ENCODE measurements around the gene HUNK. TPM values are rescaled to one million over a fixed set of nuclear protein-coding genes. Genes with fewer than 3 reads are reported as not detected.

HUNK gene
- total RNA-seq, 1 donor: under 0.01 TPM

DNA sequence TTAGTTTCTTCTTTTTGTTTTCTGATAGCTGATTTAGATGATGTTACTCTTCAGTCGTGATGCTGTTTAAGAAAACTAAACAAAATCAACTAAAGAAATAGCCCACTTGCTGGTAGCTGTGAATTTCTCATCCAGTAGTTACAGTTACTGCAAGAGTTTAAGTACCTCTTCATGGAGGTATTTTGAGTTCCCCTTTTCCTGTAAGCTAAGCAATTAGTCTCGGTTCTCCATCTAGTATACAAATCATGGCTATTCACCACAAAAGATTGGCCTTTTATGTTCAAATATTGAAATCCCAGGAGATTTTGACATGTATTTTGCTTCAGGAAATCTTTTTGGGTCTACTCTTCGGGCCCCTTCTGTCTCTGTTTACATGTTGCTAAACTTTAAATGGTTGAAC lies 31.1 kb downstream of the HUNK start:
- no peak overlapping the region for H3K4me3 ChIP-seq (ENCODE audit: insufficient read depth, low read length)
- no peaks in the 10 kb centered on the region for H3K27me3 ChIP-seq (ENCODE audit: insufficient read depth, low read length)
- no peak overlapping the region for H3K4me2 ChIP-seq (ENCODE audit: insufficient read depth, low read length)
- no peak overlapping the region for H2AFZ ChIP-seq (ENCODE audit: low read length)
- no peaks in the 10 kb centered on the region for H3K36me3 ChIP-seq (ENCODE audit: insufficient read depth, low read length)
- no peaks in the 10 kb centered on the region for H3K79me2 ChIP-seq (ENCODE audit: insufficient read depth, low read length)
- H4K20me1 ChIP-seq (ENCODE audit: insufficient read depth, low read length): no peaks in the 10 kb centered on the region
- no peaks in the 10 kb centered on the region for H3K9me3 ChIP-seq (ENCODE audit: low read depth, low read length)
- no peaks in the 10 kb centered on the region for H3K4me1 ChIP-seq (ENCODE audit: insufficient read depth, low read length)
- no peak overlapping the region for H3K27ac ChIP-seq (ENCODE audit: low read depth, low read length)
- DNase-seq (ENCODE audit: insufficient read length, low spot score, missing footprints): no peak
- no peak for TF ChIP-seq CTCF (IDR thresholded peaks at IDR 0.05; ENCODE audit: extremely low read depth, low read depth, low read length)

GRCh38 chr21:31905503-31906451 lies 33.0 kb downstream of the HUNK start:
- H3K36me3 ChIP-seq (ENCODE audit: insufficient read depth, low read length): no peaks in the 10 kb centered on the region
- no peaks in the 10 kb centered on the region for H3K4me1 ChIP-seq (ENCODE audit: insufficient read depth, low read length)
- no peak overlapping the region for H2AFZ ChIP-seq (ENCODE audit: low read length)
- no peak overlapping the region for H3K4me2 ChIP-seq (ENCODE audit: insufficient read depth, low read length)
- no peak for DNase-seq (ENCODE audit: insufficient read length, low spot score, missing footprints)
- H3K79me2 ChIP-seq (ENCODE audit: insufficient read depth, low read length): no peaks in the 10 kb centered on the region
- no peaks in the 10 kb centered on the region for H4K20me1 ChIP-seq (ENCODE audit: insufficient read depth, low read length)
- H3K4me3 ChIP-seq (ENCODE audit: insufficient read depth, low read length): no peak overlapping the region
- H3K27ac ChIP-seq (ENCODE audit: low read depth, low read length): no peak overlapping the region
- no peaks in the 10 kb centered on the region for H3K9me3 ChIP-seq (ENCODE audit: low read depth, low read length)
- H3K27me3 ChIP-seq (ENCODE audit: insufficient read depth, low read length): no peaks in the 10 kb centered on the region
- TF ChIP-seq CTCF (IDR thresholded peaks at IDR 0.05; ENCODE audit: extremely low read depth, low read depth, low read length): no peak

DNA sequence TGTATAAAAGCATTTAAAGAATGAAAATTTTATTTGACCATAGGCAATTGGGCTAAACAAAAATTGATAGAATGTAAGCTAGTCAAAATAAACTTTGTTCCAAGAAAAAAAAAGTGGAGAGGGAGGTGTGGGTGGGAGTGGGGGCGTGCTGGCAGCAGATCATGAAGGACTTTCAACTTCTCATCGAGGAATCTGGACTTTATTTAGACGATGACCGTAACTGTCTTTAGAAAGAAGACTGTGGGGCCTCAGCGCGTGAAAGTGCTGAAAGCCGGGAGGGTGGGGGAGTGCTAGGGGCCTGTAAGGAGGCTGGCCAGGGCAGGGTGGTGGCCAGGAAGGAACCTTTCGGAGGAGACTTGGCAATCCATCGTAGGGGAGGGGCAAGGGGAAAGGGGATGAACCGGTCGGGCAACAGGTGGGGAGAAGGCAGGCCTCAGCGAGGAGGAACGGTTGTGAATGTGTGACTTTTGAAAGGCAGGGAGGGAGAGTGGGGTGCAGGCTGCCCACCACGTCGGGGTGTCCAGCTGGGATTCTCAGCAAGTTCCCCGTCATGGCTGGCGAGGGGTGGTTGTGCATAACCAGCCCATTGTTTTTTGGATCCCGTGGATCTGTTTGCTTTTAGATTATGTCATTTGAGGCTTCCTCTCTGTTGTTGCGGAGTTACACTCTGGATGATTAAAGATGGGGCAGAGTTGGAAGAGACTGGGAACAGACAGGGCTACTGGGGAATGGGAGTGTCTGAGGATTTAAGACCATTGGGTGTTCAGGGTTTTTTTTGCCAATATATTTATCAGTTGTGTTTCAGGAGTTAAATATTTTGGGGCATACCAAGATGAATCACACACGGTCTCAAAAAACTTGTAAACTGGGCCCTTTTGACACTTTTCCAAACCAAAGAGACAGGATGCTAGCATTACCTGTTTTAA lies 35.5 kb downstream of the HUNK start:
- Histone ChIP-seq H3K4me2 (ENCODE audit: insufficient read depth, low read length) (no peak overlapping the region), H3K4me3 (ENCODE audit: insufficient read depth, low read length) (no peak overlapping the region), H3K9me3 (ENCODE audit: low read depth, low read length) (no peaks in the 10 kb centered on the region), H3K4me1 (ENCODE audit: insufficient read depth, low read length) (no peaks in the 10 kb centered on the region), H3K27me3 (ENCODE audit: insufficient read depth, low read length) (no peaks in the 10 kb centered on the region), H3K36me3 (ENCODE audit: insufficient read depth, low read length) (no peaks in the 10 kb centered on the region), H3K27ac (ENCODE audit: low read depth, low read length) (no peak overlapping the region), H2AFZ (ENCODE audit: low read length) (no peak overlapping the region), H3K79me2 (ENCODE audit: insufficient read depth, low read length) (no peaks in the 10 kb centered on the region), H4K20me1 (ENCODE audit: insufficient read depth, low read length) (no peaks in the 10 kb centered on the region)
- no peak for TF ChIP-seq CTCF (IDR thresholded peaks at IDR 0.05; ENCODE audit: extremely low read depth, low read depth, low read length)
- DNase-seq (ENCODE audit: insufficient read length, low spot score, missing footprints): no peak
